ENCODE measurements around the gene PIK3R1.

The PIK3R1 gene

DNA sequence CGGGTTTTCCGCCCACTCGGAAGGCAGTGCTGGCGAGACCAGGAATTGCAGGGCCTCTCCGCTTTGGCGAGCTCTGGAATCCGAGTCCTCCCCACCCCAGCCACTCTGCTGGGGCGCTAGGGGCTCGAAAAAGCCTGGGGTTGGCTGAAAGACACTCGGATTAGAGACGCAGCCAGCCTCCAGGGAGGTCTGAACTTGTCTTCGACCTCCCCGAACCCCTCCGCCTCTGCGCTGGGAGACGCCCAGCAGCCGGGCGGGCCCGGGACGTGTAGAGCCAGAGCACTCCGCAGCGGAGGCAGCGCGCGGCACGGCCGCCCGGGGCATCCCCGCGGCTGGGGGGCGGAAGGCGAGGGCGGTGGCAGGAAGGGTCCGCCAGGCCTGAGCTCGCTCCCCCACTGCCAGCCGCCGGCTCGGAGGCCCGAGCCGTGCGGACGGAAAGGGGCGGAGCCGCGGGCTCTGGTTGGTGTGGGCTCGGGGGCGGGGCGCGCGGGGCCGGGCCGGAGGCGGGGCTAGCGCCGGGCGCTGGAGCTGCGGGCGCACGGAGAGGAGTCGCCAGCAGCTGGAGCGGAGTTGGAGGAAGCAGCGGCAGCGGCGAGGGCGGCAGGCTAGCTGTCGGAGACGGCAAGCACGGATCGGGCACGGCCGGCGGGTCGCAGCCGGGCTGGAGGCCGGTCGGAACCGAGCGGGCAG is at the start of gene PIK3R1:
PIK3R1 (plus strand) TSS at position 549 of the 690 bp plus-strand sequence. CDS start 10,920 bp downstream, outside the sequence.
- DNase-seq (ENCODE audit: low read depth): peak; percentile 97
- H3K4me3 ChIP-seq (ENCODE audit: low read depth, low read length): peak within 1 kb of the TSS; percentile 94
- TF ChIP-seq, protein P1, sequence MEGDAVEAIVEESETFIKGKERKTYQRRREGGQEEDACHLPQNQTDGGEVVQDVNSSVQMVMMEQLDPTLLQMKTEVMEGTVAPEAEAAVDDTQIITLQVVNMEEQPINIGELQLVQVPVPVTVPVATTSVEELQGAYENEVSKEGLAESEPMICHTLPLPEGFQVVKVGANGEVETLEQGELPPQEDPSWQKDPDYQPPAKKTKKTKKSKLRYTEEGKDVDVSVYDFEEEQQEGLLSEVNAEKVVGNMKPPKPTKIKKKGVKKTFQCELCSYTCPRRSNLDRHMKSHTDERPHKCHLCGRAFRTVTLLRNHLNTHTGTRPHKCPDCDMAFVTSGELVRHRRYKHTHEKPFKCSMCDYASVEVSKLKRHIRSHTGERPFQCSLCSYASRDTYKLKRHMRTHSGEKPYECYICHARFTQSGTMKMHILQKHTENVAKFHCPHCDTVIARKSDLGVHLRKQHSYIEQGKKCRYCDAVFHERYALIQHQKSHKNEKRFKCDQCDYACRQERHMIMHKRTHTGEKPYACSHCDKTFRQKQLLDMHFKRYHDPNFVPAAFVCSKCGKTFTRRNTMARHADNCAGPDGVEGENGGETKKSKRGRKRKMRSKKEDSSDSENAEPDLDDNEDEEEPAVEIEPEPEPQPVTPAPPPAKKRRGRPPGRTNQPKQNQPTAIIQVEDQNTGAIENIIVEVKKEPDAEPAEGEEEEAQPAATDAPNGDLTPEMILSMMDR (IDR thresholded peaks at IDR 0.05; ENCODE audit: insufficient read depth, low read depth, low read length, missing control alignments): peak; percentile 23

DNA sequence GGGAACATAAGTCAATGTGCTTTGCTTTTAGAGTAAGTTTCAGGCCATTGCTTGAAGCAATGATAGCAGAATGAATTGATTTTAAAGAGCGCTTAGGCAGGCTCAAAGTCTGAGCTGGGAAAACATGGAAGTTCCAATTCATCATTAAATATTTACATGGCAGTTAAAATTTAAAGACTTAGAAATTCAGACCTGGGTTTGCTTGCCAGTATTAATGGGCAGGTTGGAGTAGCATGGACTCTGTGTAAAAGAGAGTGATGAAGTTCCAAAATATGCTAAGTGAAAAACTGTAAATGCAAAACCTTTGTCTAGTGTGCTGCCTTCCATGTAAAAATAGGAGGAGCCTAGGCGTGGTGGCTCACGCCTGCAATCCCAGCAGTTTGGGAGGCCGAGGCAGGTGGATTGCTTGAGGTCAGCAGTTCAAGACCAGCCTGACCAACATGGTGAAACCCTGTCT is 48.3 kb upstream of the PIK3R1 start:
- no peak overlapping the region for H3K4me3 ChIP-seq (ENCODE audit: low read depth, low read length)
- TF ChIP-seq, protein P1 (IDR thresholded peaks at IDR 0.05; ENCODE audit: insufficient read depth, low read depth, low read length, missing control alignments): no peak
- no peak for DNase-seq (ENCODE audit: low read depth)

DNA sequence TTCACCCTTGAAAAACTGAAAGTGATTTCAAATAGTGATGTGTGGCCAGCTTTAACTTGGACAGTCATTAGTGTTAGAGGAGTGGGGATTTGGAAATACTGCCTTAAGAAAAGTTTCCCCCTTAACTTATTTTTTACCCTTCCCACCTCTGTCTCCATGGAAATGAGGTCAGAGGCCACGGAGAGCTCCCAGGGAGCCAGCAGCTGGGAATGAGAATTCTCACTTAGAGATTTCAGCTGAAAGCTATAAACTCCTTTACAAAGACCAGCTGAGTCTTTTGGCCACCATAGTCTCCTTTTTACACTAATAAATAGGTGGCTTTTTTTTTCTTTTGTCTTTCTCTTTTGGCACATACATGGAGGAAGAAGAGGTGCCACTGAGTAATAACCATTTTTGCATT is 45.7 kb upstream of the PIK3R1 start:
- DNase-seq (ENCODE audit: low read depth): no peak
- TF ChIP-seq, protein P1 (IDR thresholded peaks at IDR 0.05; ENCODE audit: insufficient read depth, low read depth, low read length, missing control alignments): no peak
- H3K4me3 ChIP-seq (ENCODE audit: low read depth, low read length): no peak overlapping the region

DNA sequence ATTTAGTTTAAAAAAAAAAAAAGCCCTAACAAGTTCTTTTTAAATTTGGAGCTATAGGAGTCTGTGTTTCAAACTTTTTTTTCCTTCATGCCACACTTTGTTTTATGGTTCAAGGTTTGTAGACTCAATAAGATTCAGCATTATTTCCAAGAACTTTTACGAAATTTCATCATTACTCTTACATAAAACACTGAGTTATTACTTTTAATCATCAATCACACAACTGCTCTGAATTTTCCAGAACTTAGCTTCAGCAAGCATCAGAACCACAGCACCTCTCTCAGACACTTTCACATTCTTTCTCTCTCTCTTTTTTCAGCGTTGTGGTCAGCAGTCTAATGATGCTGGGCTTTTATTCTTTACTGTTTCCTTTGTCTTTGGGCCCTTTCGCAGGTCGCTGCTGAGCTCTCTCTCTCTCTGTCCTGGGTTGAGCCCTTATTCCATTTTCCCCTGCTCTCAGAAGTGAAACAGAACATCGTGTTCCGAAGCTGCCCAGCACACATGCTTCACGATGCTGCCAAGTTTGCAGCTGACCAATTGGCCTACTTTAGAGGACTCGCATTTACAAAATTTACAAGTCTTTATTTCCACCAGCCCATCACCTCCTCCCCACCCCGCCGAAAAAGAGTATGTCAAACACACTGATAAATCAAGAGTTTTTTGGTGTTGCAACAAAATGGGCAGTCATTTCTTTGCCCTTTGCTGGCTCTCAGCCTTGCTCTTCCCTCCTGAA is 44.6 kb upstream of the PIK3R1 start:
- H3K4me3 ChIP-seq (ENCODE audit: low read depth, low read length): no peak overlapping the region
- TF ChIP-seq, protein P1 (IDR thresholded peaks at IDR 0.05; ENCODE audit: insufficient read depth, low read depth, low read length, missing control alignments): no peak
- DNase-seq (ENCODE audit: low read depth): no peak

DNA sequence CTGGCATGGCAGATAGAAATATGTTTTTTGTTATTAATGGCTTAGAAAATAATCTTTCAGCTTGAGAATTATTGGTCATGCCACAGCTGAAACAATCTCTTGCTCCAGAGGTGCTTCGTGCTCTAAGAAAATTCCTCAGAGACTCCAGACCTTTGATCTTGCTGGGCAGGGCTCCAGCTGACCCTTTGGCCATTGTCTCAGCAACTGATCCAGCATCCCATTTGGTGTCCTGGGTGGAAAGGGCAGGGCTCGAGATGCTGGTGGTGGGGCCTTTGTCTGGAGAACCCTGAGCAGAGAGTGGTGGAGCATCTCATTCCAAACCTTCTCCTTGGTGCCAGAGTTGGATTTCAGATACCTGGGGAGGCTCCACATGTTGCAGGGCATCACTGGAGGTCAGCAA is 43.2 kb upstream of the PIK3R1 start:
- no peak overlapping the region for H3K4me3 ChIP-seq (ENCODE audit: low read depth, low read length)
- TF ChIP-seq, protein P1 (IDR thresholded peaks at IDR 0.05; ENCODE audit: insufficient read depth, low read depth, low read length, missing control alignments): no peak
- DNase-seq (ENCODE audit: low read depth): no peak

DNA sequence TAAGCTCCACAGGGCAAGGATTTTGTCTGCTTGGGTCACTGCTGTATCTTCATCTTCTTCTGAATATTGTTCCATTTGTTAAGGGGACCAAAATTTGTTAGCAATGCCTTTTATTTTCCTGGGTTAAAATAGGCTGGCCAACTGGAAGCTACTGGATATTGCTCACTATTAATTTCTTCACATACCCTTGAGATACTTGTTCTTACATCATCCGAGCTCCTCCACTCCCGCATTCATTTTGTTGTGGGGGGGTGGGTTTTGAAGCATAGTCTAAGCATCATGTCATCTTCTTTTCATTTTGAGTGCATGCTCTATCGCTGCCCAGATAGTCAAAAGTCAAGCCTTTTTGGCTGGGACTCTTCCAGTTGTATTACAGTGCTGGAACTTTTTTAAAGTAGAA is 42.5 kb upstream of the PIK3R1 start:
- no peak for DNase-seq (ENCODE audit: low read depth)
- TF ChIP-seq, protein P1 (IDR thresholded peaks at IDR 0.05; ENCODE audit: insufficient read depth, low read depth, low read length, missing control alignments): no peak
- H3K4me3 ChIP-seq (ENCODE audit: low read depth, low read length): no peak overlapping the region
